Right kidney (tissue), 1 donor: ENCODE data around the gene TMEM30A.

Source experiments
- DNase-seq: peaks from one replicate; pipeline ENCODE4 v3.0.0-alpha.2; 2016

TMEM30A gene

DNA sequence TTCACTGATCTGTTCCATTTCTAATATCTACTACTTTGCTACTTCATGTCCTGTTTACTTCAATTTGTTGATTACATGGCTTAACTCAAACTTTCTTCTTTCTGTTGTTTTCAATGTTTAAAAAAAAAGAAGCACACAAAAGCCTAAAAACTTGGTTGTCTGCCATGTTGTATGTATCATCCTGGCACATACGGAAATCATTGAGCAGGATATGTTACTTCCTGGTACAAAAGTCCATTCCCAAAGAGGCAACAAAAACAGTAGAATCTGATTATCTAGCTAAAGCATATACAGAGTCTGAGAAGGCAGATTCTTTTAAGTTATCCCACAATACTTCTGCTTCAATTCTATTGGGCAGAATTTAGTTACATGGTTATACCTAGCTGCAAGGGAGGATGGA is 64.2 kb downstream of the TMEM30A start:
- no peak for DNase-seq

GRCh38 chr6:75219263-75219662 is 65.3 kb downstream of the TMEM30A start:
- no peak for DNase-seq

DNA sequence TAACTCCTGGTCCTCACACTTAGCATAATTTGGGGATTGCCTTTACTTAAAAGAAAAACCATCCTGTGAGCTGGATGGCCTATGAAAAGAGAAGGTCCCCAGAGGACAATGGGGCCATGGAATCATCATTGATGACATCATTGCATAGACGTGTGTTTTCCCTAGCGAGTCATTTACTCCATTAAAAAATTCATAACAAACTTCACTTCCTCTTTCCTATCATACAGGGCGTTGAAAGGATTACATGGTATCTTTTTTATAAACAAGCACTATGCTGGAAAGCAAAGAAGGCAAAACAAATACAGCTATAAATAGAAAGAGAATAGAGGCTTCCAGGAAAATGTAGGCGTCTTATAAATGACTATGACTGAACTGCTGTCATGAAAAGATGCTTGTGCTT is 67.4 kb downstream of the TMEM30A start:
- no peak for DNase-seq

- no peak for DNase-seq
Observed at GRCh38 chr6:75215291-75215690, 69.3 kb downstream of the TMEM30A start.

GRCh38 chr6:75213732-75214131 is 70.9 kb downstream of the TMEM30A start:
- no peak for DNase-seq

- no peak for DNase-seq
Observed at GRCh38 chr6:75213112-75213511, 71.5 kb downstream of the TMEM30A start.

DNA sequence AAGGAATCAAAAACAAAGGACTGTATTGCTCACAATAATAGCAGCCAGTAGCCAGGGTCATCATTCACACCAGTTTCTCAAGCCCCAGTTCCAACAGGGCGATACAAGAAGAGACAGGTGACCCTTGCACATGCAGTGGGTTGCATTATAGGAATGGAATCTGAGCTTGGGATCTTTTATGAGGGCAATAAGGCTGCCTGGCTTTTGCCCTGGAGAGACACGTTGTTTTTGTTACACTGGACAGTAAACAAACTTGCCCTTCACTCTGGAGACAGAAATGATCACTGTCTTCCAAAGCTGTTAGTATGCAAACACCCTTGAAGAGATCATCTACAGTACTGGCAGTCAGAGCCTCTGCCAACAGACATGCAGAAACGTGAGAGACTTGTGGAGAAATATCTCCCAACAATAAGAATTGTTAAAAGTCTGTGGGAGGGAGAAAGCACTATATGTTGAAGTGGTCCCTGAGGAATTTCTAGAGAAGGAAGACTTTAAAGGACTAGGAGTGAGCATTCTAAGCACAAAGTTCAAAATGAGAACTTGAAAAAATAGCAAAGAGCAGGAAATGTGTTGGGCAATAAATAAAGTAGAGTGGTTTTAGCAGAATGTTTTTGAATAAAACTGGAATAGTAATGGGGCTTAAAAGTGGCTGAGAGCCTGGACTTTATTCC is 72.5 kb downstream of the TMEM30A start:
- DNase-seq = no peak

DNA sequence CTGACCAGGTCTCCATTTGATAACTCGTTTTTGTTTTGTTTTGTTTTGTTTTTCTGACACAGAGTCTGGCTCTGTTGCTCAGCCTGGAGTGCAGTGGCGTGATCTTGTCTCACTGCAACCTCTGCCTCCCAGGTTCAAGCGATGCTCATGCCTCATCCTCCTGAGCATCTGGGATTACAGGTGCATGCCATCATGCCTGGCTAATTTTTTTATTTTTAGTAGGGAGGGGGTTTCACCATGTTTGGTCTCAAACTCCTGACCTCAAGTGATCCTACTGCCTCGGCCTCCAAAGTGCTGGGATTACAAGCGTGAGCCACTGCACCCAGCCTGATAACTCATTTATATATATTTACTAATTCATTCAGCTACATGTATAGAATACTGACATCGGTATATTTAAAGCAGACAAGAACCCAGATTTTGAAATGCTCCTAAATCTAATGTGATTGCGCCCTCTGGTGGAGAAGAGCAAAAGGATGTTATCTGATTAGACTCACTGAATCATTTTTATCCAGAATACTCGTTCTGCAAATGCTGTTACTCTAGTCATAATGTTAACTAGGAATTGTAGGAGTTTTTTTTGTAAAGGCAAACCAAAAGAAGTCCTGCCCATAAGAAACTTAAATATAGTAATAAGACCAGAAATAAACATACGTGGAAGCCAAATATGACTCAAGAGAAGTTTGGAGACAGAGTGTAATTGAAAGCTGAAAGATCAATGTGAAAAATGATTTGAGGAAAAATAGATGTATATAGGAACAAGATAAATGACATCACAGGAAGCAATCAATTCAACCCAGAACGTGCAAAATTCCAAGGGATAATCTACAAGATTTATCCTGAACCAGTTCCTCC is 73.5 kb downstream of the TMEM30A start:
- no peak for DNase-seq

GRCh38 chr6:75209184-75209723 is 75.3 kb downstream of the TMEM30A start:
- DNase-seq = no peak

DNA sequence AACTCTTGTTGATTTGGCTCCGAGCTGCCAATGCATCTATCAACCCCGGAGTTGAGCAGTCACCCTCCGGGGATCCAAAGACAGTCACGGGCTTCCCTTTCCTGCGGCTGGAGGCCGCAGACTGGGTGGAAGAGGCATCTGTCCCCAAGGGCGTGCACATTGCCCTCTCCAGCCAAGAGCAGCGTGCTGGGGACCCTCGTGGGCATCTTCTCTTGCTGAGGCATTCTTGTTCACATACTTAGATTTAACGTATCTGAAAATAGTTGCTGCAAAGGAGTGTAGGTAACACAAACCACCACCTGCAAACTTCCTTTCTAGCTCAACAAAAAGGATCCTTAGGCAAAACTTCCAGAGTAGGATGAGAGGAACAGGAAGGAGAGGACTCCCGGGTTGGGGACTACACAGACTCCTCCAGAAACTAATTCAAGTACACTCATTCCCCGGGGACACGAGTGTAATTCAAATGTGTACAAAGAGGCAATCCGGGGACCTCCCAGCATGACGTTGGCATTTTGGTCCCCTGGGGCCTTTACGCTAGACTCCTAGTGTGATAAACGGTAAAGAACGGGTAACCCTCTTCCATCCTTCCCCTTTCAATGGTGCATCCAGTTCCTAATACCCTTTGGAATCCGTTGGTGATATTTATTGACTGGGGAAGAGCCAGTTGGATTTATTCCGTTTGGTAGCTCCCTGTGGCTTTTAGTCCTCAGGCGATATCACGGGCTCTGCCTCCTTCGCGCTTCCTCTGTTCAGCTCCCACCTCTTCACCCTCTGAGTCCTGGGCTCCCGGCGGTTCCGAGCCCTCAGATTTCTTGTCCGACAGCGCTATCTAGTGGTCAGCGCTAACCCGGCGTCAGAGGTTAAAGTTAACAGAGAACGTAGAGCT is 76.1 kb downstream of the TMEM30A start:
- peak; percentile 78 for DNase-seq

DNA sequence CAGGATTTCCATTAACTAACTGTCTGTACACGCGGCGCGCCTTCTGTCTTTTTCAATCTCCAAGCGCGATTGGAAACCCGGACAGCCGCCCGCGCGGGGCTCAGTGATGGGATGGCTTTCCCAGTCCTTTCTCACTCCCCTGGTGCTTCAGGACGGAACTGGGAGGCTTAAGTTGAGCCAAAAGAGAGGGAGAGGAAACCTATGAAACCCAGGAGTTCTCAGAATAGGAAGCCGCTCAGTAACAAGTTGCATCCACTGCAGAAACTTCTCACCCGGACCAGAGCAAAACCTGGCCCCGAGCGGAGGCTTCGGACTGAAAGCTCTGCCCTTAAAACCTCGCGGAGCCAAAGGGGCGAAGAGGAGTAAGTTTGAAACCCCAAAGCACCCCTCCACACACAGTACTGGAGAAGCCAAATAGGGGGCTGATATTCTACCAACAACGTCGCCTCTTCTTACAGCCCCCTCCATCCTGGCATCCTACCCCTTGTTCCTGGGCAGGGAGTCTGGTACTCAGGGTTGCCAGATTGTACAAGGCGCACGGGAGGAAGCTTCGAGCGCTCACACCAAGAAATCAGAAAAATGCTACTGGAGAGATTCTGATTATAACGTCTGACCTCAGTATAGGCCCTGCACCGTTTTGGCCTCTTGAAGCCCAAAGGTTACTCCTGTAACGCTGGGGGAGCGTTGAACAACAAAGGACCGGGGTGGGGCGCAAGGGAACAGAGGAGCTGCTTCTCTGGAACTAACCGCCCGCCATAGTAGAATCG is 77.8 kb downstream of the TMEM30A start:
- DNase-seq = peak; percentile 70

- DNase-seq = peak; percentile 88
Observed at GRCh38 chr6:75205776-75206575, 78.6 kb downstream of the TMEM30A start, which contains the start of gene COL12A1. Gene COL12A1 (minus strand): TSS chr6:75206053. CDS start chr6:75202792, 3,261 bp downstream.

DNA sequence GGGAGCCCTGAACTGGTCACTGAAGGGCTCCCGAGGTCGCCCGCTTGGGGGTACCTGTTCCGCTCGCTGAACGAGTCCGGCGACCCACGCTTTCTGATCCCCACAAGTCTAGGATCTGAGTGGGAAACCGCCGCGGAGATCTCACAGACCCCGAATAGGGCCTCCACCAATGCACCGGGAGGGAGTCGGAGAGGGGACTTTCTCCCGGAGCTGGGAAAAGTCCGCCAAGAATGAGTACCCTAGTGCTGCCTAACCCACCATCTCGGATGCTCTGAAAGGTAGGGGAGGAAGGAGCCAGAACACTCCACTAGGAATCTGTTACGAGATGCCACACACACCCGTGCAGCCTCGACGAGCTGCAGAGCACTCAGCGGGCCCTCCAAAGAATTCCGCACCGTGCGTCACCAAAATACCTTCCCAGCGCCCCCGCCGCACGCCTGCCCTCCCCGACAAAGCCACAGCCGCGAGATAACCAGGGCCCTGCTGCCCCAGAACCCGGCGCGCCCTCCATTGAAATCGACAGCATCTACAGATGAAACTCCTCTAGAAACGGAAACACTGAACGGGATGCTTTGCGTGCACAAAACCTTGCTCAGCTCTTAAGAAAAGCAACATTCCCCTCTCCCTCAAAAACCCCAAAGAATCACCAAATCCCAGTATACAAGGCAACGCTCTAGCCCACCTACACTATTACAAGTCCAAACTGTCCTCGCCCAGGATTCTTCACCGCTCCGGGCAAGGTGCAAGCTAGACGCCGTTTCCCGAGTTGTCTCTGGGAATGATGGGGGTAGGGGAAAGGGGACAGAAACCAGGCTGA is 79.4 kb downstream of the TMEM30A start:
- peak; percentile 71 for DNase-seq

GRCh38 chr6:75204217-75204958 is 80.2 kb downstream of the TMEM30A start:
- DNase-seq = peak; percentile 69

GRCh38 chr6:75203721-75204120 is 80.9 kb downstream of the TMEM30A start:
- DNase-seq = no peak
